DMS114 treated with DMSO at 0.1 percent for 48 hours (cell line): ENCODE results near the gene FAM163A.
A peak's percentile ranks its signal among the peaks of the same experiment; 100 is the strongest.
"Not testable (repeated sequence)": the region's sequence is repeated elsewhere in the genome, so short reads cannot be mapped to it uniquely, and the experiment has no call there.

Source experiments
- DNase-seq: peaks from one replicate; lab custom pipeline; 2025; ENCODE audit not compliant: unreplicated experiment; lab: John Stamatoyannopoulos, UW

FAM163A gene

GRCh38 chr1:179742717-179743678 is at the start of gene FAM163A:
Gene FAM163A (plus strand): TSS chr1:179743291. CDS start chr1:179813098, 69,807 bp downstream.
- DNase-seq: no peak

- DNase-seq: not testable (repeated sequence)
Observed at GRCh38 chr1:179694530-179694929, 48.6 kb upstream of the FAM163A start.

GRCh38 chr1:179702946-179703539 is 40.0 kb upstream of the FAM163A start:
- no peak for DNase-seq

GRCh38 chr1:179706339-179706941 is 36.7 kb upstream of the FAM163A start:
- peak; percentile 60 for DNase-seq

- no peak for DNase-seq
Observed at GRCh38 chr1:179707406-179707805, 35.7 kb upstream of the FAM163A start.

- no peak for DNase-seq
Observed at GRCh38 chr1:179708434-179709195, 34.5 kb upstream of the FAM163A start.

- no peak for DNase-seq
Observed at GRCh38 chr1:179709841-179710329, 33.2 kb upstream of the FAM163A start.

GRCh38 chr1:179714159-179714558 is 28.9 kb upstream of the FAM163A start:
- no peak for DNase-seq

GRCh38 chr1:179714623-179715022 is 28.5 kb upstream of the FAM163A start:
- no peak for DNase-seq

GRCh38 chr1:179719272-179719671 is 23.8 kb upstream of the FAM163A start:
- no peak for DNase-seq

GRCh38 chr1:179728271-179728670 is 14.8 kb upstream of the FAM163A start:
- DNase-seq: no peak

- no peak for DNase-seq
Observed at GRCh38 chr1:179729881-179730280, 13.2 kb upstream of the FAM163A start.

- no peak for DNase-seq
Observed at GRCh38 chr1:179731643-179732042, 11.4 kb upstream of the FAM163A start.

- no peak for DNase-seq
Observed at GRCh38 chr1:179742291-179742690, 800 bp upstream of the FAM163A start.

GRCh38 chr1:179743679-179744400 is 749 bp downstream of the FAM163A start:
- DNase-seq: no peak

- DNase-seq: no peak
Observed at GRCh38 chr1:179744401-179745130, 1.5 kb downstream of the FAM163A start.

GRCh38 chr1:179745131-179745611 is 2.1 kb downstream of the FAM163A start:
- DNase-seq: no peak

- no peak for DNase-seq
Observed at GRCh38 chr1:179745743-179746142, 2.7 kb downstream of the FAM163A start.

GRCh38 chr1:179747611-179748010 is 4.5 kb downstream of the FAM163A start:
- no peak for DNase-seq
